CD4-positive, alpha-beta memory T cell (primary cell): Measurements from ENCODE around the gene ASCL2. TPM values are rescaled to one million over a fixed set of nuclear protein-coding genes. Genes with fewer than 3 reads are reported as not detected.
A peak's percentile ranks its signal among the peaks of the same experiment; 100 is the strongest.

Experiments
- CTCF ChIA-PET: fragments of 350-600 bp; sonication (Branson Sonifier 250); formaldehyde crosslinking; loops from one replicate; lab custom pipeline; 2021; ENCODE audit warnings: inconsistent platforms; ENCODE audit not compliant: partially characterized antibody; lab: Charles Lee
- POLR2A ChIA-PET: fragments of 350-600 bp; sonication (Branson Sonifier 250); formaldehyde crosslinking; loops from one replicate; lab custom pipeline; 2021; ENCODE audit not compliant: partially characterized antibody; lab: Charles Lee
- DNase-seq, 5 donors: peaks; one replicate each; pipeline versions ENCODE4 v3.0.0 to v3.0.0-alpha.2; 2020 to 2022; ENCODE audit warnings: mixed read lengths in 1 of 5
- H3K27ac ChIP-seq: one replicate; pipeline ENCODE4 v1.7.0; 2013; ENCODE audit warnings: low read depth, low read length
- H3K27me3 ChIP-seq: 2 replicates; pipeline ENCODE4 v1.7.0; 2013; ENCODE audit warnings: mild to moderate bottlenecking, low read length, moderate library complexity; ENCODE audit not compliant: insufficient read depth
- H3K36me3 ChIP-seq: 2 replicates; pipeline ENCODE4 v1.7.0; 2013; ENCODE audit warnings: mild to moderate bottlenecking, low read length, moderate library complexity; ENCODE audit not compliant: insufficient read depth
- H3K4me1 ChIP-seq: 2 replicates; pipeline ENCODE4 v1.7.0; 2013; ENCODE audit warnings: mild to moderate bottlenecking, low read length, moderate library complexity; ENCODE audit not compliant: insufficient read depth
- H3K4me3 ChIP-seq, 2 donors: one replicate each; pipeline ENCODE4 v1.7.0; 2013; ENCODE audit warnings: low read length in 2 of 2, mild to moderate bottlenecking in 1 of 2
- H3K9me3 ChIP-seq, 2 donors: one replicate each; pipeline ENCODE4 v1.7.0; 2013; ENCODE audit warnings: low read length in 2 of 2, control low read depth in 1 of 2; ENCODE audit not compliant: control insufficient read depth in 1 of 2
- H3K27ac Mint-ChIP-seq, 7 donors: one replicate each; pipeline ENCODE4 v1.8.0; 2020 to 2021; ENCODE audit warnings: mixed read lengths in 7 of 7, mild to moderate bottlenecking in 6 of 7, inconsistent platforms in 3 of 7, moderate library complexity in 3 of 7
- H3K27me3 Mint-ChIP-seq, 2 donors: one replicate each; pipeline ENCODE4 v1.8.0; 2020 to 2021; ENCODE audit warnings: mixed read lengths in 2 of 2
- H3K36me3 Mint-ChIP-seq, 2 donors: one replicate each; pipeline ENCODE4 v1.8.0; 2020 to 2021; ENCODE audit warnings: mixed read lengths in 2 of 2, inconsistent platforms in 1 of 2, mild to moderate bottlenecking in 1 of 2
- H3K4me1 Mint-ChIP-seq, 4 donors: one replicate each; pipeline ENCODE4 v1.8.0; 2020 to 2021; ENCODE audit warnings: mixed read lengths in 4 of 4, mild to moderate bottlenecking in 1 of 4
- H3K4me3 Mint-ChIP-seq, 8 donors: one replicate each; pipeline ENCODE4 v1.8.0; 2020 to 2021; ENCODE audit warnings: mixed read lengths in 8 of 8, mild to moderate bottlenecking in 7 of 8, moderate library complexity in 6 of 8, inconsistent platforms in 3 of 8
- H3K9me3 Mint-ChIP-seq, 8 donors: one replicate each; pipeline ENCODE4 v1.8.0; 2020 to 2021; ENCODE audit warnings: mixed read lengths in 8 of 8, mild to moderate bottlenecking in 5 of 8, inconsistent platforms in 3 of 8, moderate library complexity in 1 of 8
- intact Hi-C: fragments of 100-400 bp; cut with micrococcal nuclease; formaldehyde crosslinking; loops from one replicate; pipeline ENCODE4 v1.15.1; 2023
- polyA plus RNA-seq, 2 donors: library from polyadenylated mRNA; unstranded; fragments of 300-500 nt; fragmentation: Illumina TruSeq; gene quantifications; one replicate each; pipeline ENCODE4 v1.2.3, GENCODE V29; 2021
- total RNA-seq, 2 experiments: library from RNA; stranded (reverse); gene quantifications; one replicate each; pipeline ENCODE4 v1.2.3, GENCODE V29; 2021

ASCL2 gene, protein sequence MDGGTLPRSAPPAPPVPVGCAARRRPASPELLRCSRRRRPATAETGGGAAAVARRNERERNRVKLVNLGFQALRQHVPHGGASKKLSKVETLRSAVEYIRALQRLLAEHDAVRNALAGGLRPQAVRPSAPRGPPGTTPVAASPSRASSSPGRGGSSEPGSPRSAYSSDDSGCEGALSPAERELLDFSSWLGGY
- total RNA-seq, result under 1 TPM in 1 of 2 experiments, not detected in 1; 0.29 TPM
- polyA plus RNA-seq, result under 1 TPM in 1 of 2 donors, not detected in 1; 0.57 TPM

DNA sequence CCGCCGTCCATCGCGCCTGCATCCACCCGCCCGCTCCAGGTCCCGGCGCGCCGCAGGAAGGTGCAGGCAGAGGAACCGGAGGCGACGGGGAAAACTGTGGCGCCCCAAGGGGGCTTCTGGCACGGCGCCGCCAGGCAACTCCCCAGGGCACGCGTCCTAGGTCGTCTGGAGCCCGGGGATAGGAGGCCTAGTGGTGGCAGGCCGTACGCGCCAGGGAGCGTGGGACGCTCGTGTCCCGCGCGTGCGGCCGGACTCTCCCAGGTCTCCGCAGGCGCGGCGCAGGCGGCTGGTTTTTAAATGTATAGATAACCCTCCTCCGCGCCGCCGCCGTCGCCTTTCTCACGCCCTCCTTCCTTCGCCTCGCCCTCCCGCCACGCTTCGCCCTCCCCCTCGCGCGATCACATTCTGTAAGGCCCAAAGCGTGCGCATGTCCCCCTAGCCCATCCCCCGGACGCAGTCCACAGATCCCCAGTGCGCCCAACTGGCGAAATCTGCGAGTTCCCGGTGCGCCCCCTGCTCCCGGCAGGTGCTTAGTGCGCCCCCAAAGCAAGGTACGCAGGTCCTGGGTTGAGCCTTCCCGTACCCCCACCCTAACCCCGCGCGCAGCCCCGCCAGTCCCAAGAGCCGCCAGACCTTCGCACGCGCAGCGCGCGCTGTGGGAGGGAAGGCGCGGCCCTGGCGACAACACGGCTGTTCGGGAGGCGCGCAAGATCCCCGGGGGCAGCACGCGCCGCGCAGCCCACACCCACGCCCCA, at the start of gene ASCL2:
TSS of gene ASCL2 (minus strand) at position 267 of the 755 bp plus-strand sequence. CDS start at position 11, 256 bp downstream.
- peaks cover 14 to 21% of the 10 kb centered on the region in 2 donors for H3K27me3 Mint-ChIP-seq
- Histone ChIP-seq H3K27me3 (peaks cover 11% of the 10 kb centered on the region), H3K27ac (no peak within 1 kb of the TSS), H3K4me1 (peaks cover 37% of the 10 kb centered on the region), H3K9me3 (no peaks in the 10 kb centered on the region), H3K36me3 (no peaks in the 10 kb centered on the region), H3K4me3 (peak within 1 kb of the TSS in 1 of 2 donors; percentile 38)
- peak within 1 kb of the TSS in 1 of 7 donors; percentile 72 for H3K27ac Mint-ChIP-seq
- H3K36me3 Mint-ChIP-seq, result no peaks in the 10 kb centered on the region
- ChIA-PET CTCF (no interaction called here), POLR2A (interaction anchor here (0.7 kb wide), 1 partner anchor 34 kb away, joined by 3 read pairs; no protein-coding TSS in a partner anchor)
- peaks cover 11 to 26% (median 18%) of the 10 kb centered on the region in 4 donors for H3K4me1 Mint-ChIP-seq
- H3K4me3 Mint-ChIP-seq, result peak within 1 kb of the TSS in 7 of 8 donors; percentile 15 to 76 (median 62)
- DNase-seq, result no peak
- H3K9me3 Mint-ChIP-seq, result peaks cover 0 to 2% (median 0%) of the 10 kb centered on the region in 8 donors
- intact Hi-C loops, result no loop called here

DNA sequence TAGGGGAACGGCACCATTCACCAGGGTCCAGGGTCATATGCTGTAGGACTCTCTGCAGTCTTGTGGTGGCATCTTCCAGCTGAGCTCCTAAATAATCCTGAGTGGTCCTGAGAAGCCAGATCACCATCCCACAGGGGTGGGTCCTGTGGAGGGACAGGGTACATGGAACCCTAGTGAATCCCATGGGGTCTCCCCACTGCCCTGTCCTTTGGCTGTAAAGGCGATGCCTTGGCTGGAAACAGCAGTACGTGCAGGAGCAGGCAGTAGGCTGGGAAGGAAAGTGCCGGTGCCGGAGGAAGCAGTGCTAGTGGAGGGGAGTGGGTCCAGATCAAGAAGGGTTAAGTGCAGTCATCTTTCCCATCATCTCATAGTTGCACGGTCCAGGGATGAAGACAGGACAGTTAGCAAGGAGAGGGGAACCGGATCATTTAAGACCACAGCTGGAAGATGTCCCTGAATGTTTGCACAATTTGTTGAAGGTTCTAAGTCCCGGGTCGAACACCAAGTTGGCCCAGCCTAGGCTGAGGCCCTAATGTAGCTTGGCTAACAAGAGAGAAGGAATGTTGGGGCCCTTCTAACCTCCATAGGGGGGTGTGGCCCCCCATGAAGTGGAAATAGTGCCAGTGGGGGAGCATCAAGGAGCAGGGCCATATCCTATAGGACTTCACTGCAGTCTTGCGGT, 49.5 kb upstream of the ASCL2 start:
- H3K27me3 ChIP-seq, result no peaks in the 10 kb centered on the region
- Mint-ChIP-seq H3K4me1 (no peaks in the 10 kb centered on the region), H3K27ac (peak overlapping the region in 2 of 7 donors; percentile 14 to 78), H3K36me3 (peaks cover 4 to 5% of the 10 kb centered on the region in 2 donors), H3K4me3 (no peak overlapping the region), H3K9me3 (peaks cover 0 to 27% (median 20%) of the 10 kb centered on the region in 8 donors), H3K27me3 (peaks cover 5% of the 10 kb centered on the region in 2 donors)
- intact Hi-C loops, result no loop called here
- no peaks in the 10 kb centered on the region for H3K4me1 ChIP-seq
- CTCF ChIA-PET, result interaction anchor here (1.6 to 2.9 kb wide), 2 partner anchors 15 to 101 kb away, joined by 4 to 10 read pairs; no protein-coding TSS in a partner anchor
- DNase-seq, result peak in 1 of 5 donors; percentile 22
- no peaks in the 10 kb centered on the region for H3K9me3 ChIP-seq
- H3K4me3 ChIP-seq, result no peak overlapping the region
- POLR2A ChIA-PET, result interaction anchor here (2.4 to 4.4 kb wide), 2 partner anchors 9 to 14 kb away, joined by 10 to 20 read pairs; no protein-coding TSS in a partner anchor
- H3K27ac ChIP-seq, result no peak overlapping the region
- no peaks in the 10 kb centered on the region for H3K36me3 ChIP-seq

DNA sequence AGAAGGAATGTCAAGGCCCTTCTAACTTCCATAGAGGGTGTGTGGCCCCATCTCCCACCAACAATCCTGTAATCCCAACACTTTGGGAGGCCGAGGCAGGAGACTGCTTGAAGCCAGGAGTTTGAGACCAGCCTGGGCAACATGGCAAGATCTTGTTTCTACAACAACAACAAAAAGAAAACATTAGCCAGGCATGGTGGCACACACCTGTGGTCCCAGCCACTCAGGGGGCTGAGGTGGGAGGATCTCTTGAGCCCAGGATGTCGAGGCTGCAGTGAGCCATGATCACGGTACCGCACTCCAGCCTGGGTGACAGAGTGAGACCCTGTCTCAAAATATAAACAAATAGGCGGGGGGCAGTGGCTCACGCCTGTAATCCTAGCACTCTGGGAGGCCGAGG, 48.3 kb upstream of the ASCL2 start:
- Histone ChIP-seq H3K4me1 (no peaks in the 10 kb centered on the region), H3K9me3 (no peaks in the 10 kb centered on the region), H3K27me3 (no peaks in the 10 kb centered on the region), H3K27ac (no peak overlapping the region), H3K36me3 (no peaks in the 10 kb centered on the region), H3K4me3 (no peak overlapping the region)
- Mint-ChIP-seq H3K9me3 (peaks cover 0 to 22% (median 15%) of the 10 kb centered on the region in 8 donors), H3K36me3 (peaks cover 4 to 5% of the 10 kb centered on the region in 2 donors), H3K4me1 (no peaks in the 10 kb centered on the region), H3K4me3 (no peak overlapping the region), H3K27me3 (peaks cover 4 to 5% of the 10 kb centered on the region in 2 donors), H3K27ac (no peak overlapping the region)
- intact Hi-C loops, result no loop called here
- POLR2A ChIA-PET, result interaction anchor here (4.4 kb wide), 1 partner anchor 13 kb away, joined by 20 read pairs; no protein-coding TSS in a partner anchor
- CTCF ChIA-PET, result interaction anchor here (0.8 to 3.8 kb wide), 3 partner anchors 9 to 102 kb away, joined by 3 to 19 read pairs (median 5); no protein-coding TSS in a partner anchor
- no peak for DNase-seq

DNA sequence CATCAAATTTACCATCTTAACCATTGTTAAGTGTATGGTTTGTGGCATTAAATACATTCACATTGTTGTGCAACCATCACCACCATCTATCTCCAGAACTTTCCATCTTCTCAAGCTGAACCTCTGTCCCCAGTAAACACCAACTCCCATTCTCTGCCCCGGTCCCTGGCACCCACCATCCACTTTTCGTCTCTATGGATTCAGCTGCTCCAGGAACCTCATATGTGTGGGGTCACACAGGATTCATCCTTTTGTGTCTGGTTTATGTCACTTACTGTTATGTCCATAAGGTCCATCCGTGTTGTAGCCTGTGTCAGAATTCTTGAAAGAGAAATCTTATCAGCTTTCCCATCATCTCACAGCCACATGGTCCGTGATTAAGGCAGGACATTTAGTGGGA, 47.7 kb upstream of the ASCL2 start:
- Histone ChIP-seq H3K27ac (no peak overlapping the region), H3K9me3 (no peaks in the 10 kb centered on the region), H3K4me1 (no peaks in the 10 kb centered on the region), H3K4me3 (no peak overlapping the region), H3K36me3 (no peaks in the 10 kb centered on the region), H3K27me3 (no peaks in the 10 kb centered on the region)
- ChIA-PET CTCF (interaction anchor here (0.8 to 3.8 kb wide), 3 partner anchors 9 to 103 kb away, joined by 3 to 19 read pairs (median 5); no protein-coding TSS in a partner anchor), POLR2A (interaction anchor here (4.4 kb wide), 1 partner anchor 12 kb away, joined by 20 read pairs; no protein-coding TSS in a partner anchor)
- Mint-ChIP-seq H3K9me3 (peaks cover 0 to 16% (median 10%) of the 10 kb centered on the region in 8 donors), H3K4me3 (no peak overlapping the region), H3K27ac (no peak overlapping the region), H3K36me3 (peaks cover 4 to 5% of the 10 kb centered on the region in 2 donors), H3K27me3 (peaks cover 3 to 4% of the 10 kb centered on the region in 2 donors), H3K4me1 (no peaks in the 10 kb centered on the region)
- DNase-seq, result peak in 1 of 5 donors; percentile 9
- intact Hi-C loops, result no loop called here

DNA sequence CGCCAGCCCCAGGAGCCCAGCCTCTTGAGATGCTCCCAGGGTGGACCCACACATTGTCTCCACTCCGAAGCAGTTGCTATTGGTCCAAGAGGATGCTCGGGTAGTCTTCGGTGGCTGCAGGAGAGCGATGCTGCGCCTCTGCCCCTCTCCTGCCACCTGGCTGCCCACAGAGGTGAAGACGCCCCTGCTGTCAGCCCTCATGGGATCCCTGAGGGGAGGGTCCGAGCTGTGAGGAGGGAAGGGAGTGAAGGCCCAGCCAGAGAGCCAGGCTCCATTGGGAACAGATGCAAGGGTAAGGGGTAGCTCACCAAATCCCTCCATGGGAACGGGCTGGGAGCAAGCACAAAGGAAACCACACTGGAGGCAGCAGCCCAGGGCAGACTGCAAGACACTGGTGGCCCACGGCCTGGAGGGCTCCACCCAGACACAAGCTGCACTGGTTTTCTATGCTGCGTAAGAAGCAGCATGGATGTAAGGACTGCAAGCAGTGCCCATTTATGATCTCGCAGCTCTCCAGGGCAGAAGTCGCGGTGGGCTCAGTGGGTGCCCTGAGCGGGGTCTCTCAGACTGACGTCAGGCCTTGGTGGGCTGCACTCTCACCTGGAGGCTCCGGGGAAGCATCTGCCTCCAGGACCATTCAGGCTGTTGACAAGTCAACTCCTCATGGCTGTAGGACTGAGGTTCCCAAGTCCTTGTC, 47.1 kb upstream of the ASCL2 start:
- Mint-ChIP-seq H3K27ac (no peak overlapping the region), H3K9me3 (peaks cover 0 to 11% (median 4%) of the 10 kb centered on the region in 8 donors), H3K36me3 (peaks cover 0 to 2% of the 10 kb centered on the region in 2 donors), H3K27me3 (peaks cover 0 to 3% of the 10 kb centered on the region in 2 donors), H3K4me1 (no peaks in the 10 kb centered on the region), H3K4me3 (no peak overlapping the region)
- no peak overlapping the region for H3K27ac ChIP-seq
- ChIA-PET CTCF (interaction anchor here (0.8 to 3.8 kb wide), 3 partner anchors 8 to 103 kb away, joined by 3 to 19 read pairs (median 5); no protein-coding TSS in a partner anchor), POLR2A (interaction anchor here (1.3 to 4.4 kb wide), 3 partner anchors 11 to 15 kb away, joined by 4 to 20 read pairs (median 7); partner anchors contain the start of genes C11orf21 and TSPAN32)
- intact Hi-C loops, result no loop called here
- H3K9me3 ChIP-seq, result no peaks in the 10 kb centered on the region
- H3K4me1 ChIP-seq, result no peaks in the 10 kb centered on the region
- H3K4me3 ChIP-seq, result no peak overlapping the region
- DNase-seq, result peak in 1 of 5 donors; percentile 19
- H3K27me3 ChIP-seq, result no peaks in the 10 kb centered on the region
- no peaks in the 10 kb centered on the region for H3K36me3 ChIP-seq

DNA sequence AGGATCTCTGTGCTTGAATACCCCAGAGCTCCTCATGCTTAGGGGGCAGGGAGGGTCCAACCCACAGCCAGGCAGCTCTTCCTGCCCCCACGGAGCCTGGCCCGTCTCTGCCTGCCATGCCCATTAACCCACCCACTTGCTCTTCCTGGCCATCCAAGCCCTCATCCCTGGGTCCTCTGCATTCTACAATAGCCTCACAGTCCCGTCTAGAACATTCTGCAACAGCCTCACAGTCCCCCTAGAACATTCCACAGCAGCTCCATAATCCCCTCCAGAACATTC, 46.5 kb upstream of the ASCL2 start:
- Histone ChIP-seq H3K36me3 (no peaks in the 10 kb centered on the region), H3K27ac (no peak overlapping the region), H3K27me3 (no peaks in the 10 kb centered on the region), H3K4me3 (no peak overlapping the region), H3K9me3 (no peaks in the 10 kb centered on the region), H3K4me1 (no peaks in the 10 kb centered on the region)
- Mint-ChIP-seq H3K27me3 (peaks cover 0 to 3% of the 10 kb centered on the region in 2 donors), H3K27ac (peak overlapping the region in 3 of 7 donors; percentile 50 to 83 (median 71)), H3K4me3 (no peak overlapping the region), H3K36me3 (peaks cover 0 to 2% of the 10 kb centered on the region in 2 donors), H3K9me3 (peaks cover 0 to 6% (median 2%) of the 10 kb centered on the region in 8 donors), H3K4me1 (no peaks in the 10 kb centered on the region)
- ChIA-PET CTCF (interaction anchor here (1.2 to 3.8 kb wide), 2 partner anchors 11 to 103 kb away, joined by 4 to 19 read pairs; no protein-coding TSS in a partner anchor), POLR2A (interaction anchor here (1.1 to 1.7 kb wide), 4 partner anchors 12 to 70 kb away, joined by 3 to 7 read pairs (median 4); partner anchors contain the start of genes C11orf21 and TSPAN32)
- intact Hi-C loops, result no loop called here
- no peak for DNase-seq
